Hepatic stellate cell (primary cell): ENCODE data around the gene SUPT4H1.

Source experiments
- DNase-seq: peaks from one replicate; pipeline ENCODE4 v3.0.0; 2011; ENCODE audit warnings: low spot score

Gene SUPT4H1

GRCh38 chr17:58329035-58329809 is 22.8 kb downstream of the SUPT4H1 start:
- DNase-seq, result no peak

- no peak for DNase-seq
Measured at GRCh38 chr17:58328195-58329034, 23.6 kb downstream of the SUPT4H1 start, which contains the start of gene TSPOAP1. TSPOAP1 (minus strand) TSS chr17:58328795; CDS start chr17:58327920, 875 bp downstream.

GRCh38 chr17:58327363-58328194 is 24.4 kb downstream of the SUPT4H1 start:
- DNase-seq, result no peak

GRCh38 chr17:58326609-58327362 is 25.2 kb downstream of the SUPT4H1 start:
- no peak for DNase-seq

- DNase-seq, result no peak
Measured at GRCh38 chr17:58325976-58326468, 26.0 kb downstream of the SUPT4H1 start.

GRCh38 chr17:58325289-58325726 is 26.7 kb downstream of the SUPT4H1 start:
- no peak for DNase-seq

- DNase-seq, result no peak
Measured at GRCh38 chr17:58324409-58325288, 27.4 kb downstream of the SUPT4H1 start.

- DNase-seq, result no peak
Measured at GRCh38 chr17:58324056-58324408, 28.0 kb downstream of the SUPT4H1 start.

- DNase-seq, result no peak
Measured at GRCh38 chr17:58323366-58324055, 28.5 kb downstream of the SUPT4H1 start.

GRCh38 chr17:58322581-58323185 is 29.3 kb downstream of the SUPT4H1 start:
- DNase-seq, result no peak

- DNase-seq, result no peak
Measured at GRCh38 chr17:58321571-58322525, 30.2 kb downstream of the SUPT4H1 start.

GRCh38 chr17:58320570-58321323 is 31.3 kb downstream of the SUPT4H1 start:
- DNase-seq, result no peak

- no peak for DNase-seq
Measured at GRCh38 chr17:58320163-58320558, 31.8 kb downstream of the SUPT4H1 start.

GRCh38 chr17:58319173-58320162 is 32.5 kb downstream of the SUPT4H1 start:
- DNase-seq, result no peak

- no peak for DNase-seq
Measured at GRCh38 chr17:58318627-58319172, 33.3 kb downstream of the SUPT4H1 start.

GRCh38 chr17:58318065-58318481 is 33.9 kb downstream of the SUPT4H1 start:
- DNase-seq, result no peak
